Psoas muscle (tissue), 8 donors: ENCODE results near the gene PLXDC2. TPM values are rescaled to one million over a fixed set of nuclear protein-coding genes. Genes with fewer than 3 reads are reported as not detected.

Experiments
- ATAC-seq, 4 donors: fragments of 200-7000 bp; cut with Tn5 transposase; one replicate each; pipeline ENCODE4 v1.9.1; 2020; ENCODE audit warnings: moderate library complexity in 3 of 4, mild to moderate bottlenecking in 2 of 4
- DNase-seq, 2 donors: peaks; one replicate each; pipeline ENCODE4 v3.0.0-alpha.2; 2020
- H3K27ac ChIP-seq: fragments of 200-600 bp; one replicate; pipeline ENCODE4 v1.8.0; 2022
- H3K27me3 ChIP-seq, 3 donors: fragments of 200-600 bp in 1 of 3; one replicate each; pipeline versions ENCODE4 v1.6.1 to v1.8.0; 2013 to 2022; ENCODE audit warnings: low read length in 2 of 3, mild to moderate bottlenecking in 2 of 3, moderate library complexity in 1 of 3; ENCODE audit not compliant: insufficient read depth in 3 of 3
- H3K36me3 ChIP-seq, 2 donors: fragments of 200-600 bp in 1 of 2; one replicate each; pipeline versions ENCODE4 v1.6.1 to v1.8.0; 2013 to 2022; ENCODE audit warnings: low read depth in 1 of 2, mild to moderate bottlenecking in 1 of 2, moderate library complexity in 1 of 2; ENCODE audit not compliant: insufficient read depth in 1 of 2
- H3K4me1 ChIP-seq: fragments of 200-600 bp; one replicate; pipeline ENCODE4 v1.8.0; 2022
- H3K4me3 ChIP-seq: fragments of 200-600 bp; one replicate; pipeline ENCODE4 v1.8.0; 2022; ENCODE audit warnings: mild to moderate bottlenecking
- H3K9me3 ChIP-seq: fragments of 200-600 bp; one replicate; pipeline ENCODE4 v1.8.0; 2022
- WGBS, 3 donors: extraction: QIAGEN DNeasy Blood & Tissue Kit; methylation state at CpG; one replicate each; pipeline versions ENCODE4 v1.1.6 to v1.1.7; 2013; 5-methylcytosine and 5-hydroxymethylcytosine counted together
- intact Hi-C, 2 donors: fragments of 100-400 bp; cut with DNase I; formaldehyde crosslinking; loops; one replicate each; pipeline versions ENCODE4 v1.11.0 to v1.14.2; 2022
- polyA plus RNA-seq, 3 donors: library from polyadenylated mRNA; stranded (reverse); fragments of 200-250 nt; gene quantifications; one replicate each; pipeline ENCODE4 v1.2.3, GENCODE V29; 2013
- total RNA-seq, 4 donors: library from RNA; stranded (reverse); fragmentation: NEBNext Ultra II Directional in 2 of 4; extraction: Animal tissue kit (Norgen Biotek cat#: 25700) in 2 of 4; gene quantifications; one replicate each; pipeline versions ENCODE4 v1.2.1 to v1.2.4, GENCODE V29; 2021 to 2023
- TF ChIP-seq, protein P1 (sequence below): fragments of 200-600 bp; IDR thresholded peaks from one replicate; pipeline ENCODE4 v1.8.0; 2022; ENCODE audit warnings: antibody characterized with exemption
- donor health status: healthy with polysubstance abuse.
- donor health status: DM: no; HTN: no; CAD: no; lungs with moderate emphysema.
- donor health status: Bipolar disorder and iron deficiency.
- donor health status: healthy.
- donor health status: DM: yes; HTN: yes; CAD: no.
- donor health status: DM: no; HTN: no; CAD: no.
- donor health status: DM: no; HTN: no; CAD: no.
- donor health status: DM: yes; HTN: yes; CAD: no.

Gene PLXDC2
- total and polyA plus RNA-seq, 7 donors = 2.3 to 21.4 (median 9.2) TPM

DNA sequence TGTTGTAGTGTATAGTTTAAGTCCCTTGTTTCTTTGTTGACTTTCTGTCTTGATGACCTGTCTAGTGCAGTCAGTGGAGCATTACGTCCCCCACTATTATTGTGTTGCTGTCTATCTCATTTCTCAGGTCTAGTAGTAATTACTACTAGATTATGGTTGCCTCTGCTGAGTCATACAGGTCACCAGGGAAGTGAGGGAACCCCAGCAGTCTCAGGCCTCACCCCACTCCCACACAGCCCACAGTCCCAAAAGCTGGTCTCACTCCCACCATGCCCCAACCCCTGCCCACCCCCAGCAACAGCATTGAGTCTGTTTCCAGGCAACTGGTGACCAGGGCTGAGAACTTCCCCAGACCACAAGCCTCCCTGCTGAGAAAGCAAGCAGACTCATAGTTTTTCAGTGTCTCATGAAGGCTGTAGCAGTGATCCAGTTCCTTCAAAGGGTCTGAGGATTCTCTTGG lies 88.0 kb downstream of the PLXDC2 start:
- WGBS, 3 donors = 92 to 96% (median 95%) methylated on average over 1 of the region's 1 CpG
- no peak overlapping the region for H3K27ac ChIP-seq
- H3K4me3 ChIP-seq = no peak overlapping the region
- H3K36me3 ChIP-seq = no peaks in the 10 kb centered on the region
- no peaks in the 10 kb centered on the region for H3K9me3 ChIP-seq
- intact Hi-C loops = no loop called here
- DNase-seq = no peak
- H3K27me3 ChIP-seq = no peaks in the 10 kb centered on the region
- H3K4me1 ChIP-seq = peaks cover 4% of the 10 kb centered on the region
- TF ChIP-seq, protein P1, sequence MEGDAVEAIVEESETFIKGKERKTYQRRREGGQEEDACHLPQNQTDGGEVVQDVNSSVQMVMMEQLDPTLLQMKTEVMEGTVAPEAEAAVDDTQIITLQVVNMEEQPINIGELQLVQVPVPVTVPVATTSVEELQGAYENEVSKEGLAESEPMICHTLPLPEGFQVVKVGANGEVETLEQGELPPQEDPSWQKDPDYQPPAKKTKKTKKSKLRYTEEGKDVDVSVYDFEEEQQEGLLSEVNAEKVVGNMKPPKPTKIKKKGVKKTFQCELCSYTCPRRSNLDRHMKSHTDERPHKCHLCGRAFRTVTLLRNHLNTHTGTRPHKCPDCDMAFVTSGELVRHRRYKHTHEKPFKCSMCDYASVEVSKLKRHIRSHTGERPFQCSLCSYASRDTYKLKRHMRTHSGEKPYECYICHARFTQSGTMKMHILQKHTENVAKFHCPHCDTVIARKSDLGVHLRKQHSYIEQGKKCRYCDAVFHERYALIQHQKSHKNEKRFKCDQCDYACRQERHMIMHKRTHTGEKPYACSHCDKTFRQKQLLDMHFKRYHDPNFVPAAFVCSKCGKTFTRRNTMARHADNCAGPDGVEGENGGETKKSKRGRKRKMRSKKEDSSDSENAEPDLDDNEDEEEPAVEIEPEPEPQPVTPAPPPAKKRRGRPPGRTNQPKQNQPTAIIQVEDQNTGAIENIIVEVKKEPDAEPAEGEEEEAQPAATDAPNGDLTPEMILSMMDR = no peak
- ATAC-seq = no peak

DNA sequence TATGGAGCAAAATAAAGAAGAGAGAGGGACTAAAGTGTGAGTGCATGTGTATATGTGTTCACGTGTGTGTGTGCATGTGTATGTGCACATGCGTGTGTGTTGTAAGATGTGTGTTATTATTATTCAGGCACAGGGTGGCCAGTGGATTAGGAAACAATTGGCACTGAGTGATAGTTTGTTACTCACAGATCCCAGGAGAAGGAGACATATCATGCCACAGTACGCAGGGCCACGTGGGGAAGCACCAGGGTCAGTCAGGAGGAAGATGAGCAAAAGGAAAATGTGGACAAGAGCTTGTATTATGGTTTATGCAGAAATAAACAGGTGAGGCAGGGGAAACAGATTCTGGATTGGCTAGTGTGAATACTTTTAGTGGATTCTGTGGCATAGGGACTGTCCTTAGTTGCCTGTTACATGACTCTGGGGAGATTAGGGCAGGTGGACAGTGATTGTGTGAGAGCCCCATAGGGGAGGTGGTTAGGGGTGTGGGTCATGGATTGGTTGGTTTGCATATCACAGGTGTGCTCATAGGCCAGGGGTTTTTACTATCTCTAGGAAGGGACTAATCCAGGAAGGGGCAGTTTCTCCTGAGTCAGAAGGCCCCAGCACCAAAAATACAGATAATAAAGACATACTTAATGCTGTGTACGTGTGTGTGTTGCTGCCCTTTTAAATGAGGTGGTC lies 90.0 kb downstream of the PLXDC2 start:
- TF ChIP-seq, protein P1 = no peak

DNA sequence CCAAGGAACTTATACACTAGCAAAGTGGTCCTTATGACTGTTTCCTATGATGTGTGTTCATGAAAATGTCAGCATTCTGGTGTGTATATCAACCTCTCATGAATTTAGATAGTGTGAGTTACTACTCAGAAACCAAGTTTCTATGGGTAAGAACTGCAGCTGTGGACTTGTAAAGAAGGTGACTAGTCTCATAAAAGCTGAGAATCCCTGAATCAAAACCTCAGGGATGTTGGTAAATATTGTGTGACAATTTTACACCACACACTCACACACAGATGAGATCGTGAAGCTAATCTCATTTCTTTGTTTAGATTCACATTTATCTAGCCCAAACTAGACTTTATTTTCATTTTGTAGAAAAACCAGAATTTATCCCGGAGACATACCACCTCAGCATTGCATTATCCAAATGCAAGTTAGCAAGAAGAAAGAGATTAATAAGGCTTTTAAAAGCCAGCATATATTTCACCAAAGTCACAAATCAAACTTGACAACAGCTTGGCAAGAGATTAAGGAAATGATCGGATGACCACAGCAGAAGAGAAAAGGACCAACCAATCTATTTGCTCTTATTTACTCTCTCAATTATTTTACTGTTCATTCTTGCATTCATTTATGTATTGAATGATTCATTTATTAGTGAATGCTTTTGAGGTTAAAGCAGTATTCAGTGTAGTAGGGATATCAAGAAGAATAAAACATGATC lies 92.9 kb downstream of the PLXDC2 start:
- TF ChIP-seq, protein P1 = no peak
- Histone ChIP-seq H3K27ac (no peak overlapping the region), H3K4me1 (peaks cover 4% of the 10 kb centered on the region), H3K36me3 (no peaks in the 10 kb centered on the region), H3K4me3 (no peak overlapping the region), H3K27me3 (no peaks in the 10 kb centered on the region), H3K9me3 (no peaks in the 10 kb centered on the region)
- WGBS, 3 donors = 37 to 49% (median 38%) methylated on average over 3 of the region's 3 CpGs
- intact Hi-C loops = no loop called here
- no peak for DNase-seq
- no peak for ATAC-seq

More for the DNA sequence above, 90.0 kb downstream of the PLXDC2 start:
- DNase-seq = peak; percentile 46 to 54
- WGBS, 3 donors = 91 to 94% (median 91%) methylated on average over 5 of the region's 5 CpGs
- intact Hi-C loops = no loop called here
- no peaks in the 10 kb centered on the region for H3K27me3 ChIP-seq
- peak in 3 of 4 donors; percentile 19 to 49 (median 48) for ATAC-seq
- H3K4me3 ChIP-seq = no peak overlapping the region
- peaks cover 4% of the 10 kb centered on the region for H3K4me1 ChIP-seq
- no peaks in the 10 kb centered on the region for H3K36me3 ChIP-seq
- no peak overlapping the region for H3K27ac ChIP-seq
- H3K9me3 ChIP-seq = no peaks in the 10 kb centered on the region

DNA sequence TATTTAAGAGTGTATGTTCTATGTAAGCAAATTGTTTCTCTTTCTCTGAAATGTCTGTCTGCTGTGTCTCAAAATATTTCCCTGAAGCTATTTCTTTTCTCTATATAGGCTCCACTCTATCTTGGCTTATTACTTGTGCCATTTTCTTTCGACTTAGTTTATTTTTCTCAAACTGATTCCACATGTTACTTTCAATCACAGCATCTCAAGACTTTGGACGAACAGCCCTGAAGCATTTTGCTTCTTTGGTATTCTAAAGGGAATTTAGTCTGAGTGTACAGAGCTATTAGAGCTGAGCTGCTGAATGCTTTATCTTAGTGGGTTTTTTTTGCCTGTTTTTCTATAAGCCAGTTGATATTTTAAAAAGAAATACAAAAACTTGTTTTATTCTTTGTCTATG lies 95.7 kb downstream of the PLXDC2 start:
- ATAC-seq (no peak), DNase-seq (no peak)
- 24 to 43% (median 26%) methylated on average over 2 of the region's 2 CpGs for WGBS, 3 donors
- TF ChIP-seq, protein P1 = no peak
- H3K27ac ChIP-seq = no peak overlapping the region
- no peaks in the 10 kb centered on the region for H3K9me3 ChIP-seq
- H3K4me3 ChIP-seq = no peak overlapping the region
- intact Hi-C loops = no loop called here
- H3K4me1 ChIP-seq = peaks cover 4% of the 10 kb centered on the region
- H3K36me3 ChIP-seq = no peaks in the 10 kb centered on the region
- no peaks in the 10 kb centered on the region for H3K27me3 ChIP-seq
